NCI-H524 (cell line): Measurements from ENCODE around the gene MRPS23.

ENCODE experiments used
- DNase-seq, 2 experiments: peaks; one replicate each; lab custom pipeline; 2025; lab: John Stamatoyannopoulos, UW

Gene MRPS23

DNA sequence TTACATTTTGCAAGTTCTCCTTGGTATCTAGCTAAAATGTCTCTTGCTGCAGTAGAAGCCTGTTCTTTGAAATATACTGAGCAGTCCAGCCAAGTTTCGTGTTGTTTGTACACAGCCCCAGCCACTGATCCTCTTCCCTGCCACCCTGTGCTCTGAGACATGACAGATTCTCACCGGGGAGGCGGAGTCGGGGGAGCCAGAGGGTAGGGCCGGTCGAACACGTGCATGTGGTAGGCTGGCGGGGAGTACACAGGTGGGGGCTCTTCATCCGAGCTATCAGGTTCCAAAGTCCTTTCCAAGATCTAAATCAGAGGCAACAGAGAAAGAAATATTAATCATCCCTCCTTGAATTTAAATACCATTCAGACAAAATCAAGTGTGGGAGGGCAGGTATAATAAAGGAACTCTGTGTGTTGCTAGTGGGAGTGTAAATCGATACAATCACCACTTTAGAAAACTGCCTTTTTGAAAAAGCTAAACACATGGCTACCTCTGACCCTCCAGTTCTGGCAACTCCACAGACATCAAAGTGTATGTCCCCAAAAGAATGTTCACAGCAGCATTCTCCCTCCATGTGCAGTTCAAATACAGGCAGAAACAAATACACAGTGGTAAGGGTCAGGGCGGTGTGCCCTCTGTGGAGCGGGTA, 29.7 kb upstream of the MRPS23 start:
- peak; percentile 73 to 92 for DNase-seq

DNA sequence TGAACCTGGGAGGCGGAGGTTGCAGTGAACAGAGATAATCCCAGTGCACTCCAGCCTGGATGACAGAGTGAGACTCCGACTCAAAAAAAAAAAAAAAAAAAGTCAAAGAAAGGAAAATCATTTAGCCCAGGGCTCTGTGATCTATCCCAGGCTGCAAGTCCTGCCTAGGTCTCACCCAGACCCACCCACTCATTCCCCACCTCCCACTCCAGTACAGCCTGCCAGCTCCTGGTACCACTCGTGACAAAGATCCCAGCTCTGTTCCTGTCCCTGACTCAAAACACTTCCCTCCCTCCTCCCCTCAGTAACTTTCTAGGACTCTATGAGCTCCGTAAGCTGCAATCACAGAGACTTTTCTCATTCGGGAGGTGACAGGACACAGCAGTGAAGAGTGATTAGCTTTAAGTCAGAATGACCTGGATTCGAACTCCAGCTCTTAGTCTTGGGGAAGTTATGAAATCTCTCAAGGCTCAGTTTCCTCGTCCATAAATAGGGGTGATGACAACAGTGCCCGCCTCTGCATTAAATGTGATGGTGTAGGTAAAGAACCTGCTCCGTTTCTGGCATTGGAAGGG, 28.0 kb upstream of the MRPS23 start:
- no peak for DNase-seq

DNA sequence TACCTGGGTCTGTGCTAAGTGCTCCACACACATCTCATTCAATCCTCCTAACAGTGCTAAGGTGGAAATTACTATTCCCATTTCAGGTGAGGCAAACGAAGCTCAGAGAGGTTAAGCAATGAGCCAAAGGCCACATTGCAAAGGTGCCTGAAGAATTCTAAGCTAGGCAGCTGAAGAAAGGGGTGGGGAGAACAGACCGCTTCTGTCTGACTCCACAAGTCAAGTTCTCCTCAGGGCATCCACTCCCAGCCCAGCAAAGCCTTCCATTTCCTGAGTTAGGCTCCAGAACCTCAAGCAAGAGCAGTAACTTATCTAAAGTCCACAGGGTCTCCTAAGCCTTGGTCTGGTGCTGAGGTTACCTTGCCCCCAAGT, 27.0 kb upstream of the MRPS23 start:
- no peak for DNase-seq

DNA sequence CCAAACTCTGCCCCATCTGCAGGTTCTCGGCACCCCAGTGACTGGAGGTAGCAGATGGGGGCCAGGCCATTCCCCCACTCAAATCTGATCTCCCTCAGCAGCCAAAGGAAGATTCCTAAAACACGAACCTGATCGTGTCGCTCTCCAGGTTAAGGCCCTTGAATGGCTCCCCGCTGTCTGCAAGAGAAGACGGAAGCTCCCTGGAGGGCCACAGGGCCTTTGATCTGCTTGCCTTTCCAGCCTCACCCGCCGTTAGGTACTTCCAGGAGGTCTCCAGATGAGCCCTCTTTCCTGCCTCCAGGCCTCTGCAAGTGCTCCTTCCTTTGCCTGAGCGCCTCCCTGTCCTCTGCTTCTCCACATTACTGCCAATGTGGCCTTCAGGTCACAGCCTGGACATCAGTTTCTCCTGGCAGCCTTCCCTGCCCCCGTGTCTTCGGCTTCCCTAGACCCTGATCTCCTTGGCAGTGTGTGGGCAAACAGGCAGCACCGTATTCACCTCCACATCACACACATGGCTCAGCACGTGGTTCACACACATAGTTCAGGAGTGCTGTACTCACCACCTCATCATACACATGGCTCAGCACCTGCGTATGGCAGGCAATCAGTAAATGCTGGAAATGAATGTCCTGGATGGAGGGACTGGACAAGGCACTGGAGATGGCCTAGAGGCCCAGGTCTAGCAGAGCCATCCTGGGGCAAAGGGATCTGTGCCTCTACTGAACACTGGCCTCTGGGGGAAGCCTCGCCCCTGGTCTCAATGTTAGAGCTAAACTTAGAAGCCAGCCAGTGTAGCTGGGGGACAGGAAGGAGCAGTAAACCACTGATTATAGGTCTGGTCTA, 26.4 kb upstream of the MRPS23 start:
- peak in 1 of 2 experiments; percentile 36 for DNase-seq

DNA sequence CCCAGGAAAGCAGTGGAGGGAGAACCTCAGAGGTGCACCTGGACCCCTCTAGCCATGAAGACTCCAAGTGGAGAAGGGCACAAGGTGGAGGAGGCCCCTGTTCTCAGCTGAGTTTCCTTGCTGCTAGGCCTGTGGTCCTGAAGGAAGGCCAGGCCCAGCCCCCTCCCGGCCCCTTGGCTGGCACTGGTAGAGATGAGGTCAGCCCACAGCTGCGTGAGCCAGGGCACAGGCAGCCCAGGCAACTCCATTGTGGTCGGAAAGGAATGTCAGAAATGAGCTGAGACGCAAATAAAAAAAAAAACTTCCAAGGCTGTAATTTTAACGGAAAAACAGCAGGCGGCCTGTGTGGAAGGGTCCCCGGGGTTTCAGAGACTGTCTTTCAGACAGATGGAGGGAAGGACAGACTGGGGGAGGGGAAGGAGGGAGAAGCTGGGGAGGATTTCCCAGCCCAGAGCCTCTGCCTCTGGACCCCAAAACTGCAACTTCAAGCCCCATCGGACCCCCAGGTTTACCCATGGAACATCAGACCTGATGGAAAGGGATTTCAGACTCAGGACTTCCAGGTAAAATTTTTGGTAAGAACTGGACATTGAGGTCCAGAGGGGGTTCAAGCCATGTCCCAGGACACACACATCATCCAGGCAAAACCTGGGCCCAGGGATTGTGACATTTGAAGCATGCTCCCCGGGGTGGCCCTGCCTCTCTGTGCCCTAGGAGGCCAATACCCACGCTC, 25.6 kb upstream of the MRPS23 start:
- peak; percentile 78 to 81 for DNase-seq

DNA sequence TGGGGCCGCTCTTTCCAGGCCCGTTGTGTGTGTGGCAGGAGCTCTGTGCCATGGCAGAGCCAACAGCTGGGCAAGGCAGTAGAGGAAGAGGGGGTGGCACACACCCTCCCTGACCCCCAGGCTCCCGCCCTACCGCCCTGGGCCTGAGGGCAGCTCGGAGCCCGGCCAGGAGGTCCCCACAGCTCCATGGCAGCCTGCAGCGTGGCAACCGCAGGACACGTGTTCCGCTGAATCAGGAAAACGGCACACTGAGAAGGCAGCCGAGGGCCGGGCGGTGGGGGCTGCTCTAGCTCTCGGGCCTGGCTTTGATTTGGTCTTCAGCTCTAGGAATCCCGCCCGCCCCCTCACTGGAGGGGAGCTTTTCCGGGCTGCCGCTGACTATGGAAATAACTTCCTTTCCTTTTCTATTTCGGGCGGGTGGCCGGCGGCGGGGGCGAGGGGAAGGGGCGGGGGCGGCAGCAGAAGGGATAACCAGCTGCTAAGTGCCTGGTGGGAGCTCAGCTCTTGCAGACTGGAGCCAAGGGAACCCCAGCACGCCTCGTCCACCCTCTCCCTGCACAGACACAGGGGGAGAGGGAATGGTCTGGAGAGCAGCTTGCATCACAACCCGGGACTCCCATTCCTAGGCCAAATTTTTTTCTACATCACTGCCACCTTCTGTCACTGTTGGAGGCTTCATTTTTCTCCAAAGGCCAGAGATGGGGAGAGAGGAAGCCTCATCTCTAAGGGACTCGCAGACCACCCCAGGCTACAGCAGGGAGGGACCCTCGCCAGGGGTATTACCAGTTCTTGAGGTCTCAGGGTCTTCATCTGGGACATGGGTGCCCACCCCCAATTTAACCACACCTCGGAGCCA, 24.8 kb upstream of the MRPS23 start:
- peak; percentile 86 to 96 for DNase-seq

DNA sequence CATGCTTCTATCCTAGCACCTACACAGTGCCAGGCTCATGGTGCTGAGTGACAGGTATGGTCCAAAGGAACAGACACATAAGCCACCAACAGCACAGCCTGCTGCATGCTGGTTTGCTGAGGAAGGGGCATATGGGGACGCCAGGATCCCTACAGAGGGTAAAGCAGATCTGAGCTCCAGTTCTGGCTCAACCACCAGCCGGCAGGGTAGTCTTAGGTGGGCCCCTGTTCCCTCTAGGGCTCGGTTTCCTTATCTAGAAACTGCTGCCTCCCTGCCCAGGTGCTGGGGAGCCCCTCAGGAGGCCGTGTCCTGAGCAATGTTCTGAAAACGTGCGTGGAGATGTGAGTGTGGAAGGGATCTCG, 24.2 kb upstream of the MRPS23 start:
- no peak for DNase-seq

DNA sequence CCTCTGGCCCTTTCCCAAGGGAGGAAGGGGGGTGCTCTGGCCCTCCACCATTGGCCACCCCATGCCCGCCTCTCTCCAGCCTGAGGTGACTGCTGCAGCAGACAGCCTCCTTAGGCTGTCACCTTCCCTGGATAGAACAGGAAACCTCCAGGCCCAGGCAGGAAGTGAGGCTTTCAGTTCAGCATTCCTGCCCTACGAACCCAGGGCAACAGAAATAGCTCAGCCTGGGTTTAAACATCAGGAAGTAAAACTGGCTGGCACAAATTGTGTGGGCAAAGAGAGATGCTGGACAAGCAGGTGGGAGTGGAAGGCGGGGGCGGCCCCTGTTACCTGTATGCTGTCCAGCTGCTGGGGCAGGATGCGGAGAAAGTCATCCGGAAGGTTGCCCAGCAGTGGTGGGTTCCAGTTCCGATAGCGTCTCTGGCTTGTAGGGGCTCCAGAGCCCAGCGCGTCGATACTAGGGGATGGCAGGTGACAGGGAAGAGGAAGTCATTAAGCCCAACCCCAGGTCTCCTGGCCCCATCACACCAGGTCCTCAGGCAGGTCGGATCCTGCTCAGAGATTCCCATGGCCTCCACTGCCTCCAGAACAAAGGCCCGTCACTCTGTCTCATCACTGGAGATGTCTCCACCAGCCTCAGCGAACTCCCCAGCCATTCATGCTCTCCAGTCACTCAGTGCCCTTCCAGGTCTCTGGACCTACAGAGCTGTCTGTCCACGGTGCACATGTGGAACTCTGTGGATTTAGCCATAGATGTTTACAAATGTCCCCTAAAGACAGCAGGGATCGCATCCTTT, 23.6 kb upstream of the MRPS23 start:
- DNase-seq, result no peak

DNA sequence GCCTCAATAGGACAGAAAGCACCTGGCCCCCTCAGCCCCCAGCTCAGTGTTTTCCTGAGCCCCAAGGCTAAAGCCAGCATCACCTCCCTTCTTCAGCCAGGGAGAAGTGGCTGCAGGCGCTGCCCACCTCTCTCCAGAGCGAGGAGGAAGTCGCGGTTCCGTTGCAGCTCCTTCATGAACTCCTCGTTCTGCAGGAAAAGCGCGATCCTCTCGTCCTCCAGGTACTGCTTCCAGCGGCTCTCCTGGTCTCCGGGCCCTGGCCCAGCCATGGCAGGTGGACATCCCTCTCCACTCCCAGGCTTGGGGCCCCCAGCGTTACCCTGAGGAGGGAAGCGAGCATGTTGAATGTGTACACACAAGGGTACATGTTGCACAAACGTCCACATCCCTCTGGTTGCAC, 22.7 kb upstream of the MRPS23 start:
- DNase-seq, result no peak

DNA sequence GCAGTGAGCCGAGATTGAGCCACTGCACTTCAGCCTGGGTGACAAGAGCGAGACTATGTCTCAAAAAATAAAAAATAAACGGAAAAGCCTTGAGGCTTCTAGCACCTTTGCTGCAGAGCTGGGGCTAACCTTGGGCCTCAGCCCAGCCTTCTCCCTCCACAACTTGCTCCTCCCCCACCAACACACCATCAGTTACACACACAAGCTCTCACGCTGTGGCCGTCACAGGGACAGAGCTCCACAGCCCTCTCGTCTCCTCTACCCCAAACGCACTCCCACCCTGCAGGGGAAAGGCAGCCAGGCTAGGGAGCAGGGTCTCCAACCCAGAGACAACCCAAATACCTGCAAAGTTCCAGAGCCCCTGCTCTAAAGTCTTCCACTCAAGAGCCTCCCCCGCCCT, 22.0 kb upstream of the MRPS23 start:
- no peak for DNase-seq

DNA sequence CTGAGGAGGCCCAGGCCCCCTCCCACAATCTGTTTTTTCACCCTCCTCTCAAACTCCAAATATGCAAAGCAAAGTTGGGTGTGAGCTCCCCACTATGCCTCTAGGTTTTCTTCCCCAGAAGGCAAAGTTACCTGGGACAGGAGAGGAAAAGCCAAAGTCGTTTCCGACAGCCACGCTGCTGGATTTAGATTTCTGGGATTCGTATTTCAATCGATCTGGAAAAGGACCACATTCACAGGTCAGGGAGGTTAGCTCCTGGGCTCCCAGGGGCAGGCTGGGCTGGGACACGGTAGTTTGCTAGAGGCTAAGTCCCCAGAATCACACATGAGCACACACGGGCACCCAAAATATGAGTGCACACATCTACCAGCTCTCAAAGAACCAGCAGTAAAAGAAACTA, 21.3 kb upstream of the MRPS23 start:
- DNase-seq, result no peak

DNA sequence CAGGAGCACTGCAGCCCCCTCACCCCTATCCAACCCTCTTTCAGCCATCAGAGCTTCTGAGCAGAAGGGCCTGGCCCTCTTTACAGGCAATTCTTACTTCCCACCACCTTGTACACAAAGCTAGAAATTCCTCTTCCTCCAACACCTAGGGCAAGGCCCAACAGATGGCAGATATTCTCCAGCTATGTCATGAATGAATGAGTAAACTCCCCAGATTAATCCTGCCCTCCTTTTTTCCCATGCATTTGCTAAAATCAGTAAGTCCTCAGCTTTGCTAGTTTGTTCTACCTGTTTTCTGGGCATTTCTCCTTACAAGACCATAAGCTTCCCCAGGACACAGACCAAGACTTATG, 20.4 kb upstream of the MRPS23 start:
- peak; percentile 68 to 89 for DNase-seq

DNA sequence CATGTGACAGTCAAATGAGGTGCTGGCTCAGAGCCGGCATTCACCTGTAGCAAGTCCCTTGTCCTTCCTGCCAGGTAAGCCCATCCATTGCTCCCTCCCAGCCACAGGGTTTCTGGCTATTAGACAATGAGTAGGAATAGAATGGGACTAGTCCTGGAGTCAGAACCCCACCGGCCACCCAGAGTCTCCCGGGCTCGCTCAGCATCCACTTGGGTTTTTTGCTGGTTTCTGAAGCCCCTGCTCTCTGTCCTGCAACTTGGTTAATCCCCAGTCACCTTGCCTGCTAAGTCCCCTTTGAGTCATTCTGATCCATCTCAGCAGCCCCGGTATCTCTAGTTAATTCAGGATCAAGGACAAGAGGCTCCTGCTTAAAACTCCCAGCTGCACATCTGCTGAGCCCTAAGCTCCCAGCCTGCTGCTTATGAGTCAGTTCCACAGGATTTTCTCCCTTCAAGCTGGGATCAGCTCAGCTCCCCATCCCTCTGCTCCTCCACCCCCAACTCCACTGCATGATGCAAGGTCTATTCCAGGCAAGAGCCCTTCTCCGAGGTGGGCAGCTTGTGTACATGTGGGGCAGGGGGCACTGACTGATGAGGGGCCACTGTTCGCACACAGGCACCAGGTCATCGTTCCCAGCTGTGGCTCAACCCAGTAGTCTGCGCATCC, 19.9 kb upstream of the MRPS23 start:
- peak; percentile 96 to 99 for DNase-seq

DNA sequence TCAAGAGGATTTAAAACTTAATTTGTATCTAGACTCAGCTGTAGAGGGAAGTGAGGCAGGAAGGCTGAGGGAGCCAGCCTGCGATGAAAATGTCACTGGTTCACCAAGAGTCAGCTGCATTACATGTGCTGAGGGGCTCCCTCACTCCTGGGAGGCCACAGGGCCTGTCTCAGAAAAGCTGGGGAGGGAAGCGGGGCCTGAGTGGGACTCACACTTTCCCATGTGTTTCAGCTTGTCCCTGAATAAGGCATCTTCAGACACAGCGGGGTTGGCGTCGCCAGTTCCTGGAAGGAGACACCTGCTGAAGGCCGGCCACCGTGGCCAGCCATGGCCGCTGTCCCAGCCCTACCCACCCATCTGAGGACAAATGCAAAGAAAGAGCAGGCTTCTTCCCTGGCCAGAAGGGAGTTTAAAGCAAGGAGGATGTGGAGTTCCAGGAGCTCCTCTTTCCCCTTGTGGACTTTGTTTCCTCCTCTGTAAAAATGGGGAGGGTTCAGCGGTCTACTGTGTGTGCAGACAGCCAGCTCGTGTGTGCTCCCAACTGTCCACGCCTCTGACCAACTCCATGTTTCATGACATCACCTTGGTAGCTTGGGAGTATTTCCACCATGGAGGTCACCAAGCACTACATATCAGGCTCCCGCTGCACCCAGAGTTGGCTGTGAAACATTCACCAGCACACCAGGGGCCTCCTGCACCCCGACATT, 19.2 kb upstream of the MRPS23 start:
- no peak for DNase-seq

DNA sequence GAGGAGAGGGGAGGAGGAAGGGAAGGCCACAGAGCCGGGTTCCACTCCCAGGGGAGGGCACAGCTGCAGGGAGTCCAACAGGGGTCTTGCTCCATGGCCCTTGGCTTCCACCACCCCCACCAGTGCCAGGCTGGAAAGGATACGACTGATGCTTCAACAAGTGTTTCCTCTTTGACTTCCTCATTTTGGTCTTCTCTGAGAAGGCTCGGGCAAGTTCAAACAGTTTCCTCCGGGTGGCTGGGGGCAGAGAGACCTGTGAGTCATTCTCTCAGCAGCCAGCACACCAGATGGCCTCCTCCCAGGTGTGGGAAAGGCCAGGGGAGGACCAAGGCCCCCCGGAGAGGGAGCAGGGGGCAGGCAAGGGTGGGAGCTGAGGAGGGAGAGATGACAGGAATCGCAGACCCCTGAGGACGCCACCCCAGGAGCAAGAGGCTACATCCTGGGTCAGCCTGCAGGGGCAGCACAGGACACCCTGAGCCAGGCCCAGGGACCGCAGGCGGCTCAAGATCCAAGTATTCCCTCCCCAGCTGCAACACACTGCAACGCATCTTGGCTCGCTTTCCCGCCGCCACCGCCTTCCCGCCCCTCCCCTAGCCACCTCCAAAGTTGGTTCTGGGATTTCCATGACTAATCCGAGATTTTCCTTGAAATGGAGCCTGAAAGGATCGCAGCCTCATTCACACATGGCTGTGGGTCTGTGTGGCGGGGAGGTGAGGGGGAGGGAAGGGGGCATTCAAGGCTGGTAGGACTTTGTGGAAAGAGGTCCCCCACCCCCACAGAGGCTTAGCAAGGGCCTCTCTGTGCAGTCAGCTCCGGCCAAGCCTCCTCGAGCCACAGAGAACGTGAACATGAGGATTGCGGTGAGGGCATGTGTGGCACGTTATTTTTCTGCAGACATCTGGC, 18.4 kb upstream of the MRPS23 start:
- DNase-seq, result peak; percentile 97 to 98

DNA sequence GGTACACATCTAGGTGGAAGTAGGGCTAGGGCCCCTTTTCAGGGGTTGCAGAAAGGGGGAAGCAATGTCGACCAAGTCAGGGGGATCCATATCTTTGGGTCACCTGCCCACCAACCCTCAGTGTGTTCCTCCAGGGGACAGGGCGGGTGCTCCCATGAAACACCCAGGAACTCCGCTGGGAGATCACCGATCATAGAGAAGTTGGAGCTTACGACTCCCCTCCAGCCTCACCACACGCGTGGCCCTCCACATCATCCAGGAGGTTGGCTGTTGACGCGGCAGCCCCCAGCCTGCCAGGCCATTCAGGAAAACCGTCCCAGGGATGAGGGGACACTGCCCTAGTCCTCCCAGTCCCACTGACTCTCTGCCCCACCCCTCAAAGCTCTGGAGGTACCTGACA, 17.3 kb upstream of the MRPS23 start:
- DNase-seq, result no peak

DNA sequence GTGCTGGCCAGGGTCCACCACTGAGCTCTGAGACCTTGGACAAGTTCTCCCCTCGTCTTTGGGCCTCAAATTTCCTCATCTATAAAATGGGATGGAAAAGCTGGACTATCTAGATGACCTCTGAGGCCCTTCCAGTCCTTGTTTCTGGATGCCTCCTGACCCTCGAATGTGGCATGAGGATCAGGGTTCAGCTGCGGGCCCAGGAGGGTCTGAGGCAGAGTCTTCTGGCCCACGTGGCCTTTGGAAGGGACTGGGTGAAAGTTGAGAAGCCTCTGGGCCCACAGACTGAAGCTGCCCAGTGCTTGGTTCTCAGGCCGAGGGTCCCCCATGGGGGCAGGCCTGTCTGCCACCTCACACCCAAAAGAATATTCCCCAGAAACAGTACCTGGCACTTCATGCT, 16.9 kb upstream of the MRPS23 start:
- no peak for DNase-seq

DNA sequence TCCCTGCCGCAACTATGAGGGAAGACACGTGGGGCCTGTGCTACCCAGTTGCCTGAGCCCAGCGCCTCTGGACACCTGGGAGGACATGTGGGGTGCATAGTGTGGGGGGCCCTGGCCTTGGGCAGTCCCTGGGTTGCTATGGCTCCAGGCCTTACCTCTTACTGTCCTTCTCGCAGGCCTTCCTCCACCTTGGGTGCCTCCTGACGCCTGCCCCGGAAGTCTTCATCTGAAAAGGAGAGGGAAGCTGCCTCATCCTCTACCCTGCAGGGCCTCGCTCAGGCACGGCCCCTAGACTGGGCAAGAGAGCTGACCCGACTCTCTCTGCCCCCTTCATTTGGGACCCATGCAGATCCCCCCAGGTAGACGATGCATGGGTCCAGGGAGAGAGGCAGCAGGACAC, 16.5 kb upstream of the MRPS23 start:
- DNase-seq, result no peak

DNA sequence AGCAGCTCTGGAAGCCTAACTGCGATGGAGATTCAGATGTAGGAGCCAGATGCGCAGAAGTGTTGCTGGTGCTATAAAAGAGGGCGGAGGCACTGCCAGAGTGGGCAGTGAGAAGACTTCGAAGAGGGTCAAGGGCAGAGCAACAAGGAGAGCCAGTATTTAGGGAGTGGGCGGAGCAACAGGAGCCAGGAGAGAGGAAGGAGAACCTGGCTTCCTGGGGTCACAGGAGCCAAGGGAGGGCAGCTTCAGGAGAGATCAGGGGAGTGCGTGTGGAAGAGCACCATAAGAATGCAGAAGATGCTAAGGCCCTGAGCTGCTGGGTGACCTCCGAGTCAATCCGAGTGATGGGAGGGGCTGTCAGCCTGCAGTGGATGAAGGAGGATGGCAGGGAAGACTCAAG, 14.4 kb upstream of the MRPS23 start:
- no peak for DNase-seq
